Germinal center (tissue), 1 donor: ENCODE data around the gene DOCK1.

Source experiments
- DNase-seq: peaks from one replicate; pipeline ENCODE4 v3.0.0; 2012; ENCODE audit warnings: mixed read lengths, low spot score

Gene DOCK1

DNA sequence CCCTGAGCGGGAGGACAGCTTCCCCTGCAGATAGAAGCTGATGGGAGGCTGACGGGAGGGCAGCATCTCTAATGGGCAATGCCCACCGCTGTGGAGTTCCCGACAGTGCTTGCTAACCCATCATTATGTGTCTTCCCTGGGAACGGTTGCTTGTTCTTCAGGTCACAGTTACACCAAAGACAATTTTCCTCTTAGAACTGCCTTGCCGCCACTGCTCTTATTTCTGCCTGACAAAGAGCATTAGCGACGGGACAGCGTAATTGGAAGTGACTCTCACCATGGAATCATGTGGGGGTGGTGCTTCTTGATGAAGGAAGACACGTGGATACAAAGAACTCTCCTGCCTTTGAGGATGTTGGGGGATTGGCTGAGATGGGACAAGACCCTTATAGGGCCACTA is 562.6 kb downstream of the DOCK1 start:
- DNase-seq = no peak

DNA sequence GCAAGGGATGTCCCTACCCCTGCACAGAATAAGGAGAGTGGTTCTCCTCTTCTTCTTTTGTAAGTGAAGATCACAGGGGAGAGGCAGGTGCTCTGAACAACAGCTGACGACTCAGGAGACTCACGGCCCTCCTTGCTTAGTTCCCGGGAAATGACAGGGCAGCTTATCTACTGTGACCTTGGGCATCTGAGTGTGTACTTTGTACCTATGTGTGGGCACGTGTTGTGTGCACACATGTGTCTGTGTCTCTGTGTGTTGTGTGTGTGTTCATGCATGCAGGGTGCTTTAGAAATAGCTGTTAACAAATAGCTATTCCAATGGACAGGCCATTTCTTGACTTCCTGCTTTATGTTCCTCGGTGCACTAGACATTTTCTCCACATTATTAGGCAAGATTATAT is 563.4 kb downstream of the DOCK1 start:
- no peak for DNase-seq

DNA sequence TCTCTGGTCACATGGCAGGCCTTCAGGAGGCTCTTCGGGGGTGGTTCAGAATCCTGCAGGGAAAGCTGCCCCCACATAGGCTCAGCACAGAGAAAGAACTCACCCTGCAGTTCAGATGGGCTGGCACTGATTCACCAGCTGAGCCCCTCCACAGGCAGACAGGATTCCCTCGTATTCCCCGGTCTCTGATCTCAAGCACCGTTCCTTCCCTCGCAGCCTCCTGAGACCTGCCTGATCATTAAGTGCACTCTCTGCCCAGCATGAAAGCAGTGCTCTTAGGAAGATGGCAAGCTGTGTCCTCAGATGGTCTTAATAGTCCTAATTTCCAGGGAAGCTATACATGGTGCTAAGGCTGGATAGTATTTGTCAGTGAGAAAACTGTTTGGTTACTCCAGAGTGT is 565.7 kb downstream of the DOCK1 start:
- DNase-seq = no peak

DNA sequence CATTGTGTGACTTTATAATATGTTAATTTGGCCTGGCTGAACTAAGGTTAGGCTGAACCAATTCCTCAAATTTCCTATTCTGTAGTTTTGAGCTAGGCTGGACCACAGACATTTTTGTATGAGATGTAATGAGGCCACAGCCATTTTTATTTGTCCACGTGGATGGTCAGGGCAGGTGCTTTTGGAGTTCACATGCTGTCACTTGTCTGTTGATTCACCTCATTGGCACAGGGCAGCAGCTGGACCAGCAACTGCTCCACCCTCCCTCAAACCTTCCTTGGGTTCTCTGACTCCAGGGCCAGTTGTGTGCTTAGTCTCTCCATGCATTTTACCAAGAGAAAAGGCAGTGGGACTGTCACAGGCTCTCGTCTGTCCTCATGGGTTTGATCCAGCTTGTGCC is 567.7 kb downstream of the DOCK1 start:
- no peak for DNase-seq

DNA sequence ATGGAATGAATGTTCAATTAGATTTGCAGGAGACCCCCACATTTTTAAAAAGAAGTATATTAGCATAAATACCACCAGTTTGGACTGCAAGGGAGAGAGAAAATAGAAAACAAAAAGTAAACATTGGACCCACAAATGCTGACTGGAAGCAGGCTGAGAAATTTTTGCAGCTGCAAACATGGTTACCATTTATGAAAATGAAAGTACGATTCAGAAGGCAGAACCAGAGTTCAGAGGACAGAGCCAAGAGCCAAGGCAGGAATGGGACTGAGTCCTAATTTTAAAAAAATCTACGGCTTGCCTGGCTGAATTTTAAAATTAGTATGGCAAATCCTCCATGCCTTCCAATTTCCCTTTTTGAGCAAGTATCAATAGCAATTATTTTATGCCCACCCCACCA is 569.3 kb downstream of the DOCK1 start:
- no peak for DNase-seq

DNA sequence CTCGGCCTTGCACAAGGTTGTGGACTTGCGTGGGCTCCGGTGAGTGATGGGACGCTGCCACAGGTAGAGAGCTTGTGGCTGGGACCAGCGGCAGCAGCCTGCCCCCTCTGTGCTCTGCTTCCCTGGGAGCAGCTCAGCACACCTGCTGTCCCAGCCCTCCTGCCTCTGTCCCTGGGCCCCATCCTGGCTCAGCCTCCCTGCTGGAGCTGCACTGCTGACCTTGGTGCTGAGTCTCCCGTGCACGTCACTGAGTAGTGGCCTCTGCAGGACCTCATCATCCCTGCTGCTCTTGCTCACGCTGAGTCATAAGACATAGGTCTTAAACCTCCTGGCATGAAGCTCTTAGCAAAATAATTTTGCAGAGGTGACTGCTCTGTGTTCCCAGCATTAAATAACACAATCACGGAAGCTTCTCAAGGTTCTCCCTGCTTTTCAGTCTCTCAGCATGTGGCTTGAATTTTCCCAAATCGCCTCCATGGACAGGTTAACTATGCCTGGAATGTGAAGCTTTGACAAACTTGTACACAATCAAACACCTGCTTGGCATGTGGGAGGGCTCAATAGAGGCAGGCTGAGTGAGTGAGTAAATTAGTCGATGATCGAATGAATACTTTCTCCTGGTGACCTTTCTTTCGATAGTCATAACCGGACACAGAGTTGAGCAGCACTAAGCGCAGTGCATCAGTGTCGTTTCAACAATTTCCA is 580.1 kb downstream of the DOCK1 start:
- DNase-seq = no peak

DNA sequence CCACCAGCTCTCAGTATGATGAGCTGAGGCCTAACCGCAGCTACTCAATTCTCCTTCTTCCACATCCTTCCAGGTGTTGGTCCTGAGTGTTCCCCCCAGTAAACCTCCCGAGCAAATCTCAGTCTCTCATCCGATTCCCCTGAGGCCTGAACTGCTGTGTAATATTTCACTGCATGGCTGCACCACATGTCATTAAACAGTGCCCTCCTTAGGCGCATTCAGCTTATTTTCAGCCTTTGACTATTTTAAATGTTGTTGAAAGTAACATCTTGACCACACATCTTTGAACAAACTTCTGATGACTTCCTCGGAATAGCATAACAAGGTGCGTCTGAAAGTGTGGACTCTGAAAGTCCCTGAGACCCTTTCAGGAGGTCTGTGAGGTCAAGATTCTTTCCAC is 581.1 kb downstream of the DOCK1 start:
- no peak for DNase-seq

DNA sequence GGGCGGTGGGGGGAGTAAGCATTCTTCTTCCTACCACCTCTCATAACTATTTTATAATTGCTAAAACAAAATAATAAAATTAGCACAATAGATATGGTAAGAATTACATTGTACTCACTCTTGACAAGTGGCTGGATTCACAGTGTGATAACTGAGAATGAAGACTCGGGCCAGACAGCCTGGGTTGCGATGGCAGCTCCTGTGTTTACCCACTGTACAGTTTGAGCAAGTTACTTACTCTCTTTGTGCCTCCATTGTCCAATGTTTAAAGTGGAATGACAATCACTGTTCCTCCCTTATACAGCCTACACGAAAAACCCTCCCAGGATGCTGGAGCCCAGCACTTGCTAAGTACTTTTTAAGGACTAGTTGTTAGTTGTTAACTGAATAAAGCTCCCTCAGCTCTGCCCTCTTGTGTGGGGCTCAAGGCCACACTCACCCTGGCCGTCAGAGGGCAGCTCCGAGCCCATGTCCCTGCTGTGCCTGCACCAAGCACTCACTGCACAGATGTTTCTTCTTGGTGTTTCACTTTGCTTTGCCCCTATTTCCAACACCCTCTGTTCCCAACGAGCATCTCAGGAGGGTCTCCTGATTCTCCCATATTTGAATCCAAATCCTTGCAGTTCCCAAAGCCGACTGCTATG is 587.5 kb downstream of the DOCK1 start:
- no peak for DNase-seq

DNA sequence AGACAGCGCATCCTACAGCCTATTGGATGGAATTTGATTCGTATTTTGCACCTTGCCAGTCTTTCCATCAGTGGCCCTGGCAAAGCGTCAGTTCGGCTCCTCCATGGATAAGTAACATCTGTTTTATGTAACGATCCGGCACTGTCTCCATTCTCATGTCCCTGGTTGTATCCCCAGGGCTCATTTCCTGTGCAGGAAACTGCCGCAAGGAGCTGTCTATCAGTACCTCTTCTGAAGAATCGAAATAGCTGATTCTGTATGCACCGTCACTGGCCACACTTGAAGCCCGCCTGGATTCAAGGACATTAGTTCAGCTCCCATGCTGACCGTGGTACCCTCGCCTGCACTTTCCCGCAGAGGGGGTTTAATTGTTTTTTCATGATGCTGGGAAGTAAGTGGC is 590.8 kb downstream of the DOCK1 start:
- DNase-seq = no peak

DNA sequence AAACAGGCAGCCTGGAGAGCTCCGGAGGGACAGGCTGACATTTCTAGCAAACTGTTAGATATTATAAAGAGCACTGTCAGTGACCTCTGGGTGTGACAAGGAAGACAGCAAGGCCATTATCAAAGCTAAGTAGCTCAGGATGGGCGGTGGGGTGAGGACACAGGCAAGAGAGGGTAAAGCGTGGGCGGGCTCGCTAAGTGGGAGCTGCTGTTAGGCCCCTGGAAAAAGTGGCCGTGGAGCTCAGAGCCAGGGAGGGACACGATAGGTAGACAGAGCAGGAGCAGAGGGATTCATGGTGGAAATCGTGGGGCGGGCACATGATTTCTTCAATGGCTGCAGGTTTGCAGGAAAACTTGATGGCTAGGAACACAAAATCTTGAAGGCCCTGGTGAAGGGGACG is 592.5 kb downstream of the DOCK1 start:
- no peak for DNase-seq

DNA sequence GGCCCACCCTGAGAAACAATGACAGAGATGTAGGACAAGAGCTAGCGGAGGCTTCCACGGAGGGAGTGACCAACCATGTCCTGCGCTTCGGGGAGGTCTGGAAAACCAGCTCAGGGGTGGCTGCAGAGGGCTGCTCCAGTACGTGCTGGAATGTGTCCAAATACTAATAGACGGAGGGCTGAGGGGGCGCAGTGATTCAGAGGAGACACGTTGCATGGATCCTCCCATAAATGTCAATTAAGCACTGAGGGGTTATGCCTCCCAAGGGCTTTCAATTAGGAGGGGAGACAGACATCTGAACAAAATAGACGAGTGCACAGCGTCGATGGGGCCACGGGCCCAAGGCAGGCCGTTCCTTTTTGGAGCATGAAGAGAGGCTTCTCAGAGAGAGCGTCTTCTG is 592.9 kb downstream of the DOCK1 start:
- no peak for DNase-seq

DNA sequence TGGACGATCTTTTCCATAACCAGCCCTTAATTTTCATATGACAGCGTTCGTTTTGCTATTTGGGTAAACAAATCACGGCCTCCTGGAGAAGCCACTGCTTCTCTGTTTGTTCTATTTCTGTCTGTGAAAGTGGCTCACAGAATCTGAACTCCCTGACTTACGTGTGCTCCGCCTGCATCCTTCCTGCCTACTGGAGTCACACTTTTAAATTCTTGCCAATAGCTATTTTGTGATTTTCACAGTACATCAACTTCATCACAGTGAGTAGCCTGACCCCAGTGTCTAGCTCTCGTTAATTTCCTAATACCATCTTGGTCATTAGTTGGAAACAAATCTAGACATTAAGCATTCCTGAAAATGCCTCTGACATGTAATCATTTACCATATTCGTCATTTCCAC is 594.9 kb downstream of the DOCK1 start:
- no peak for DNase-seq
